Mesendoderm (in vitro differentiated cells): Measurements from ENCODE around the gene IFFO2.

Source experiments
- DNase-seq: peaks from one replicate; pipeline ENCODE4 v3.0.0; 2013
- H2AK5ac ChIP-seq: 2 replicates; pipeline ENCODE4 v1.6.1; 2013; ENCODE audit warnings: low read length, inconsistent platforms
- H2BK120ac ChIP-seq: 2 replicates; pipeline ENCODE4 v1.6.1; 2013; ENCODE audit warnings: low read depth, mild to moderate bottlenecking, low read length, moderate library complexity, mixed read lengths
- H2BK15ac ChIP-seq: replicated peaks from 2 replicates; pipeline ENCODE4 v1.6.1; 2013; ENCODE audit warnings: low read depth, mild to moderate bottlenecking, moderate library complexity
- H2BK5ac ChIP-seq: 2 replicates; pipeline ENCODE4 v1.6.1; 2013; ENCODE audit warnings: low read length, inconsistent platforms
- H3K18ac ChIP-seq: 2 replicates; pipeline ENCODE4 v1.6.1; 2013; ENCODE audit warnings: mild to moderate bottlenecking, low read length, mixed read lengths
- H3K23ac ChIP-seq: one replicate; pipeline ENCODE4 v1.6.1; 2013; ENCODE audit warnings: low read length
- H3K27ac ChIP-seq: 2 replicates; pipeline ENCODE4 v1.5.1; 2013; ENCODE audit warnings: low read depth, mild to moderate bottlenecking, inconsistent platforms, low read length, moderate library complexity
- H3K27me3 ChIP-seq: 2 replicates; pipeline ENCODE4 v1.6.1; 2013; ENCODE audit warnings: low read length, control low read depth, mild to moderate bottlenecking, inconsistent platforms; ENCODE audit not compliant: insufficient read depth, poor library complexity
- H3K36me3 ChIP-seq: 2 replicates; pipeline ENCODE4 v1.6.1; 2013; ENCODE audit warnings: low read length, inconsistent platforms; ENCODE audit not compliant: control insufficient read depth, insufficient read depth
- H3K4ac ChIP-seq: one replicate; pipeline ENCODE4 v1.6.1; 2013; ENCODE audit warnings: low read depth, mild to moderate bottlenecking, low read length, moderate library complexity
- H3K4me1 ChIP-seq: 2 replicates; pipeline ENCODE4 v1.6.1; 2013; ENCODE audit warnings: low read depth, low read length, inconsistent platforms; ENCODE audit not compliant: control insufficient read depth
- H3K4me2 ChIP-seq: 2 replicates; pipeline ENCODE4 v1.6.1; 2013; ENCODE audit warnings: low read length
- H3K4me3 ChIP-seq: 2 replicates; pipeline ENCODE4 v1.5.1; 2013; ENCODE audit warnings: mild to moderate bottlenecking, low read length
- H3K56ac ChIP-seq: one replicate; pipeline ENCODE4 v1.6.1; 2013; ENCODE audit warnings: low read length
- H3K79me1 ChIP-seq: 2 replicates; pipeline ENCODE4 v1.6.1; 2013; ENCODE audit warnings: low read length, inconsistent platforms
- H3K79me2 ChIP-seq: 2 replicates; pipeline ENCODE4 v1.6.1; 2013; ENCODE audit warnings: mild to moderate bottlenecking, low read length; ENCODE audit not compliant: control insufficient read depth, insufficient read depth
- H3K9ac ChIP-seq: 2 replicates; pipeline ENCODE4 v1.6.1; 2013; ENCODE audit warnings: low read length, inconsistent platforms
- H4K5ac ChIP-seq: one replicate; pipeline ENCODE4 v1.6.1; 2013; ENCODE audit warnings: low read length
- H4K8ac ChIP-seq: one replicate; pipeline ENCODE4 v1.6.1; 2013; ENCODE audit warnings: low read depth, mild to moderate bottlenecking, control low read depth, low read length, moderate library complexity
- WGBS: extraction: QIAGEN DNeasy Blood & Tissue Kit; methylation state at CpG from one replicate; pipeline ENCODE4 v1.1.7; 2013; ENCODE audit warnings: low lambda C conversion rate, missing lambda C conversion rate; ENCODE audit not compliant: insufficient coverage; ENCODE audit errors: extremely low coverage; 5-methylcytosine and 5-hydroxymethylcytosine counted together

Gene IFFO2

DNA sequence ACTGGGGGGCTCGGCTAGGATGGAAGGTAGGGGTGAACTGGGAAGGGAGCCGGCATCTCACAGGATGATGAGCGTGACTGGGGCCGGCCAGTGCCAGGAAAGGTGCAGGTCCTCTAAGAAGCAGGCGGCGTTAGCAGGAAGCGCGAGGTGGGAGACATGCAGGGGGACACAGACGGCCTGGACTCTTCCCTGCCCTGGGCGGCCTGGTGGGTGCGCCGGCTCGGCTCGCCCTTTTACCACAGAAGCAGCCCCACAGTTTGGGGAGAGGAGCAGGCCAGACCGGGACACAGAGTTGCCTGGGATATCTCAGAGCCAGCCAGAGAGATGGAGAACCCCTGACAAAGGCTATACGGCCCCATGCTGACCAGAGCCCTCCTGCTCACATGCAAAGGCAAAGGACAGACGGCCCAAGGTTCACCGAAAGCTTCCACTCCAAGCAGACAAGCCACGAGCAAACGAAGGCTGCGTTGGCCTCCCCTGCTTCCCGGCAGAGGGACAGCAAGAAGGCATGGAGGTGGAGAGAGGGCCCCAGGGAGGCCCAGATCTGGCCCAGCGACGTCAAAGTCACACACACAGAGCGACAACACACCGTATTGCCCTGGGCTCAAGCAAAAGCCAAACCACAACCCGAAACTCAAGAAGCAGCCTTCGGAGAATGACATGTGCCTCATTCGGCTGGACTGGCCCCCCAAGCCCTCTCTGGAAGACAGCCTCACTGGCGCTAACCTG lies 39.2 kb downstream of the IFFO2 start:
- Histone ChIP-seq H3K9ac (no peak overlapping the region), H4K8ac (no peak overlapping the region), H3K27me3 (no peaks in the 10 kb centered on the region), H2BK15ac (no peak overlapping the region), H3K27ac (no peak overlapping the region), H3K4me3 (no peak overlapping the region), H2AK5ac (no peak overlapping the region), H3K36me3 (no peaks in the 10 kb centered on the region), H4K5ac (no peak overlapping the region), H3K18ac (no peak overlapping the region), H3K79me2 (no peaks in the 10 kb centered on the region), H3K4ac (no peak overlapping the region), H2BK120ac (no peak overlapping the region), H2BK5ac (no peak overlapping the region), H3K23ac (no peak overlapping the region), H3K4me2 (no peak overlapping the region), H3K79me1 (no peaks in the 10 kb centered on the region), H3K4me1 (no peaks in the 10 kb centered on the region), H3K56ac (no peak overlapping the region)
- no peak for DNase-seq
- WGBS, result no CpG with 5 or more reads among the region's 30 CpGs

- Histone ChIP-seq H2BK15ac (no peak overlapping the region), H2BK5ac (no peak overlapping the region), H3K4ac (no peak overlapping the region), H3K4me1 (no peaks in the 10 kb centered on the region), H3K79me1 (no peaks in the 10 kb centered on the region), H3K4me2 (no peak overlapping the region), H3K4me3 (no peak overlapping the region), H3K36me3 (no peaks in the 10 kb centered on the region), H3K56ac (no peak overlapping the region), H3K27ac (no peak overlapping the region), H3K27me3 (no peaks in the 10 kb centered on the region), H2AK5ac (no peak overlapping the region), H3K23ac (no peak overlapping the region), H4K8ac (no peak overlapping the region), H3K9ac (no peak overlapping the region), H4K5ac (no peak overlapping the region), H2BK120ac (no peak overlapping the region), H3K18ac (no peak overlapping the region), H3K79me2 (no peaks in the 10 kb centered on the region)
- WGBS, result no CpG with 5 or more reads among the region's 7 CpGs
- DNase-seq, result no peak
These were observed 41.1 kb downstream of the IFFO2 start for GRCh38 chr1:18915341-18915740.

GRCh38 chr1:18913065-18913835 lies 43.2 kb downstream of the IFFO2 start:
- Histone ChIP-seq H3K79me2 (no peaks in the 10 kb centered on the region), H3K4me3 (no peak overlapping the region), H4K8ac (no peak overlapping the region), H3K9ac (peak overlapping the region; percentile 27), H4K5ac (no peak overlapping the region), H3K4me1 (no peaks in the 10 kb centered on the region), H2AK5ac (no peak overlapping the region), H3K79me1 (no peaks in the 10 kb centered on the region), H3K18ac (no peak overlapping the region), H3K36me3 (no peaks in the 10 kb centered on the region), H3K23ac (no peak overlapping the region), H3K56ac (peak overlapping the region; percentile 30), H3K27me3 (no peaks in the 10 kb centered on the region), H2BK15ac (no peak overlapping the region), H3K27ac (no peak overlapping the region), H2BK5ac (no peak overlapping the region), H2BK120ac (no peak overlapping the region), H3K4me2 (no peak overlapping the region), H3K4ac (no peak overlapping the region)
- no CpG with 5 or more reads among the region's 22 CpGs for WGBS
- peak; percentile 90 for DNase-seq

GRCh38 chr1:18912550-18912949 lies 43.9 kb downstream of the IFFO2 start:
- Histone ChIP-seq H3K23ac (no peak overlapping the region), H3K27ac (no peak overlapping the region), H2BK120ac (no peak overlapping the region), H4K8ac (no peak overlapping the region), H3K18ac (no peak overlapping the region), H3K56ac (no peak overlapping the region), H3K79me1 (no peaks in the 10 kb centered on the region), H3K79me2 (no peaks in the 10 kb centered on the region), H2BK15ac (no peak overlapping the region), H4K5ac (no peak overlapping the region), H3K4me3 (no peak overlapping the region), H3K4ac (no peak overlapping the region), H3K4me2 (no peak overlapping the region), H2BK5ac (no peak overlapping the region), H2AK5ac (no peak overlapping the region), H3K9ac (no peak overlapping the region), H3K27me3 (no peaks in the 10 kb centered on the region), H3K4me1 (no peaks in the 10 kb centered on the region), H3K36me3 (no peaks in the 10 kb centered on the region)
- WGBS, result no CpG with 5 or more reads among the region's 3 CpGs
- DNase-seq, result no peak

GRCh38 chr1:18908911-18909771 lies 47.3 kb downstream of the IFFO2 start:
- Histone ChIP-seq H4K8ac (no peak overlapping the region), H3K27ac (no peak overlapping the region), H3K23ac (no peak overlapping the region), H3K18ac (no peak overlapping the region), H3K4ac (no peak overlapping the region), H3K4me3 (no peak overlapping the region), H3K56ac (no peak overlapping the region), H2BK120ac (no peak overlapping the region), H3K36me3 (no peaks in the 10 kb centered on the region), H2AK5ac (no peak overlapping the region), H3K9ac (no peak overlapping the region), H2BK5ac (no peak overlapping the region), H2BK15ac (no peak overlapping the region), H3K4me2 (no peak overlapping the region), H4K5ac (no peak overlapping the region), H3K79me2 (no peaks in the 10 kb centered on the region), H3K79me1 (no peaks in the 10 kb centered on the region), H3K27me3 (no peaks in the 10 kb centered on the region), H3K4me1 (no peaks in the 10 kb centered on the region)
- WGBS, result no CpG with 5 or more reads among the region's 17 CpGs
- no peak for DNase-seq
